Activated naive CD4-positive, alpha-beta T cell treated with anti-CD3 and anti-CD28 coated beads, Interleukin-2, amount 50 U/mL, for 72 hours (primary cell): ENCODE measurements around the gene ZNF563. TPM values are rescaled to one million over a fixed set of nuclear protein-coding genes. Genes with fewer than 3 reads are reported as not detected.
A peak's percentile ranks its signal among the peaks of the same experiment; 100 is the strongest.
"Not testable (repeated sequence)": the region's sequence is repeated elsewhere in the genome, so short reads cannot be mapped to it uniquely, and the experiment has no call there.

Experiments
- ATAC-seq, 2 donors: fragments of 150-1000 bp; cut with Tn5 transposase; 2 replicates each; pipeline ENCODE4 v1.10.0; 2021; ENCODE audit warnings: mild to moderate bottlenecking in 2 of 2, moderate library complexity in 2 of 2
- DNase-seq, 2 donors: peaks; one replicate each; pipeline ENCODE4 v3.0.0; 2021 to 2022; ENCODE audit warnings: low spot score in 2 of 2
- H3K27ac Mint-ChIP-seq, 2 donors: one replicate each; pipeline ENCODE4 v1.8.0; 2022; ENCODE audit warnings: mild to moderate bottlenecking in 2 of 2, mixed read lengths in 2 of 2
- H3K36me3 Mint-ChIP-seq, 2 donors: one replicate each; pipeline ENCODE4 v1.8.0; 2022; ENCODE audit warnings: mixed read lengths in 2 of 2
- H3K9me3 Mint-ChIP-seq, 2 donors: one replicate each; pipeline ENCODE4 v1.8.0; 2022; ENCODE audit warnings: mixed read lengths in 2 of 2
- total RNA-seq, 2 donors: library from RNA; stranded (reverse); gene quantifications; one replicate each; pipeline ENCODE4 v1.2.3, GENCODE V29; 2022

Gene ZNF563
- 10 to 100 TPM in 1 of 2 donors, 1 to 10 TPM in 1; 4.8 to 10.8 TPM for total RNA-seq

DNA sequence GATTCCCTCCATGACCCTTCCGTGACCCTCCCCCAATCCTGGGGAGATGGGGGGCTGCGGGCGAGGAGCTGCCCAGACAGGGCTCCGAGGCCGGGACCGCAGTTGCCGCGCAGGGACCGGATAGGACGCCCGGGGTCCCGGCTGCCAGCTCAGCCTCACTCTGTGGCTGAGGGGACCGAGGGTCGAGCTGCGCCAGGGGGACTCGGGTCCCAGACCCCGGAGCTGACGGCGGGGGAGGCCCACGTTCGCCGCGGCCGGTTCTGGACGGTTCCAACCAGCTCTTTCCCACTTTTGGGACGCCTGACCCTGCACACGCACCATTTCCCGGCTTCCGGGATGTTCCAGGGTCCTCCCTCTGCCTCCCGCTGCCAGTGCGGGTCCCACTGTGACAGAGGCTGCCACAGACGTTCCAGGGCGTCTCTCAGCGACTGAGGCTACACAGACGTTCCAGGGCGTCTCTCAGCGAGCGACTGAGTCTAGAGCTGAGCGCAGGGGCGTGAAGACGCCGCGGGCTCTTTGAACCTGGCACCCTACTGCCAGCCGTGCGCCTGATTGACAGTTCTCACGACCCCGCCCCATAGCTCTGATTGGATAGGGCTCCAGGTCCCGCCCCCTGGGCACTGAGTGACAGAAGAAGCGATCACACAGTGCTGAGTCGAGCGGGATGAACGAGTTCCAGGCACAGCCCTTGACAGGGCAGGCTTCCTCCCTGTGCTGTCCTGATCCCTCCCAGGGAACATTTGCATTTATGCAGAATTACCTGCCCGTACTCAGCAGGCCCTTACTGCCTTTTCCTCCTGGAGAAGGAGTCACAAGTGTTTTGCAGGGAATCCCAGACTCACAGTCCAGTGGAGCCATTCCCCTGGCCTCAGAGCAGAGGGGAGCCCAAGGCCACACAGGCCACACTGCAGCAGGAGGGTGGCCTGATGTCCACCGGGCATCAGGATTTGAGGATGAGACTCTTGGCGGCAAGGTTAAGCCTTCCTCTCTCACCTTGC lies at the start of gene ZNF563:
Gene ZNF563 (minus strand): TSS at position 472 of the 998 bp plus-strand sequence. CDS start 151 bp downstream, at position 321.
- Mint-ChIP-seq H3K27ac (peak within 1 kb of the TSS; percentile 97 to 99), H3K36me3 (peaks cover 11 to 15% of the 10 kb centered on the region in 2 donors), H3K9me3 (peaks cover 0 to 3% of the 10 kb centered on the region in 2 donors)
- ATAC-seq = peak; percentile 85 to 97
- peak; percentile 97 to 98 for DNase-seq

DNA sequence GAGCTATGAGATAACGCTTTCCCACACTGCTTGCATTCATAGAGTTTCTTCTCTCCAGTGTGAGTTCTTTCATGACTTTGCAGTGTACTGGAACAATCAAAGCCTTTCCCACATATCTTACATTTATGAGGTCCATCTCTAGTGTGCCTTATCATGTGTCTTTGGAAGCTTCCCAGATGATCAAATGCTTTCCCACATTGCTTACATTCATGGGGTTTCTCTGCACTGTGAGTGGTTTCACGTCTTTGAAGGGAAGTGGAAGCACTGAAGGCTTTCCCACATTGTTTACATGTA lies 47.0 kb upstream of the ZNF563 start:
- Mint-ChIP-seq H3K27ac (no peak overlapping the region), H3K9me3 (peaks cover 31 to 44% of the 10 kb centered on the region in 2 donors), H3K36me3 (peaks cover 39 to 64% of the 10 kb centered on the region in 2 donors)
- no peak for DNase-seq
- no peak for ATAC-seq

DNA sequence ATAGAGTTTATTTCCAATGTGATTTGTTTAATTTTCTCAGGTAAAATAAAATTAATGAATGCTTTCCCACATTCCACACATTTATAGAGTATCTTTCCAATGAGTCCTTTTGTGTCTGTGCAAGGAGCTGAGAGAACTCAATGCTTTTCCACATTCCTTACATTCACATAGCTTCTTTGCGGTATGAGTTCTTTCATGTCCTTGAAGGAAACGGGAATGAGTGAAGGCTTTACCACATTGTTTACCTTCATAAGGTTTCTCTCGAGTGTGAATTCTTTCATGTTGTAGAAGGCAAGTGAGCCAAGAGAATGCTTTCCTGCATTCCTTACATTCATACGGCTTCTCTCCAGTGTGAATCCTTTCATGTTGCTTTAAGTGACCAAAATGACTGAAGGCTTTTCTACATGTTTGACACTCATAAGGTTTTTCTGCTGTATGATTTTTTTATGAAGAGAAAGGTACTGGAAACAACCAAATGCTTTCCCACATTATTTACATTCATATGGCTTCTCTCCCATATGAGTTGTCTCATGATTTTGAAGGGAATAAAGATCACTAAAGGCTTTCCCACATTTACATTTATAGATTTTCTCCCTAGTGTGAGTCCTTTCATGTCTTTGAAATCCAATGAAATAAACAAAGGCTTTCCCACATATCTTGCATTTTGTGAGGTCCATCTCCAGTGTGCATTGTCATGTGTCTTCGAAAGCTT lies 46.5 kb upstream of the ZNF563 start:
- H3K27ac Mint-ChIP-seq = no peak overlapping the region
- H3K36me3 Mint-ChIP-seq = peaks cover 39 to 60% of the 10 kb centered on the region in 2 donors
- peaks cover 31 to 46% of the 10 kb centered on the region in 2 donors for H3K9me3 Mint-ChIP-seq
- no peak for DNase-seq
- no peak for ATAC-seq

DNA sequence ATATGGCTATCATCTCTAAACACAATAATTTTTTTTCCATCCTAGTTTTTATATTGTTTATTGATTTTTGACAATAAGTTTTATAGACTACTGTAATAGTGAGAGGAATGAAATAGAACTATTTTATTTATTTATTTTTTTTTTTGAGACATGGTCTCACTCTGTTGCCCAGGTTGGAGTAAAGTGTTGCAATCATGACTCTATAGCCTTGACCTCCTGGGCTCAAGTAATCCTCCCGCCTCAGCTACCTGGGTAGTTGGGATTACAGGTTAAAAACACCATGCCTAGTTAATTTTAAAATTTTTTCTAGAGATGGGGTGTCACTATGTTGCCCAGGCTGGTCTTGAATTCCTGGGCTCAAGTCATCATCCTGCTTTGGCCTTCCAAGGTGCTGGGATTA lies 40.6 kb upstream of the ZNF563 start:
- Mint-ChIP-seq H3K27ac (no peak overlapping the region), H3K36me3 (peaks cover 20 to 30% of the 10 kb centered on the region in 2 donors), H3K9me3 (peaks cover 18 to 29% of the 10 kb centered on the region in 2 donors)
- no peak for DNase-seq
- no peak for ATAC-seq

DNA sequence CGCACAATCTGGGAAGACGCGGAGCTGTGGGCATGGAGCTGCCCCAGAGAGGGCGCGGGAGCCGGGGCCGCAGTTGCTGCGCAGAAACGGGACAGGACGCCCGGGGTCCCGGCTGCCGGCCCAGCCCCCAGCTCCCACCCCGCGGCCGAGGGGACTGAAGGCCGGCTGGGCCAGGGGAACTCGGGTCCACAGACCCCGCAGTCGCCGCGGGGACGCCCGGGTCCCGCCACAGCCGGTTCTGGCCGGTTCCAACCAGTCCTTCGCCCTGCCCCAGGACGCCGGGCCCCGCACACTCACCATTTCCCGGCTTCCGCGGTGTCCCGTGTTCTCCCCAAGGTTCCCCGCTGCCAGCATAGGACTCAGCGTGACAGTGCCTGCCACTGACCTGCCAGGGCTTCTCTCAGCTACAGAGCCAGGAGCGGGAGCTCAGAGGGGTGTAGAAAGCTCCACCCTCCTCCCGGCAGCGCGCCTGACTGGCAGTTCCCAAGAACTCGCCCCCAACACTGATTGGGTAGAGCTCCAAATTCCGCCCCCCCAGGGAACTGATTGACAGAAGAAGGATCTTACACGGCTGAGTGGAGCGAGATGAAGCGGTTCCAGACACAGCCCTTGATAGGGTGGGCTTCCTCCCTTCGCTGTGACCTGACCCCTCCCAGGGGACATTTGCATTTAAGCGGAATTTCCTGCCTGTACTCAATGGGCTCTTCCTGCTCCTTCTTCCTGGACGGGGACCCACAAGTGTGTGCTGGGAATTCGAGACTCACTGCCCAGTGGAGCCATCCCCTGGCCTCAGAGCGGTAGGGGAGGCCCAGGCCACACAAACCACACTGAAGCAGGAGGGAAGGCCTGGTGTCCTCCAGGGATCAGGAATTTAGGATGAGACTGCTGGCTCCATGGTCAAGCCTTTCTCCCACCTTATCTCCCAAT lies 32.1 kb upstream of the ZNF563 start, which contains the start of gene ZNF442:
Gene ZNF442 (minus strand): TSS at position 448 of the 927 bp plus-strand sequence. CDS start 2,052 bp downstream, outside the sequence.
- Mint-ChIP-seq H3K36me3 (peaks cover 10 to 18% of the 10 kb centered on the region in 2 donors), H3K27ac (peak within 1 kb of the TSS in 1 of 2 donors; percentile 82), H3K9me3 (peaks cover 0 to 7% of the 10 kb centered on the region in 2 donors)
- peak; percentile 98 to 99 for ATAC-seq
- peak; percentile 81 to 88 for DNase-seq

DNA sequence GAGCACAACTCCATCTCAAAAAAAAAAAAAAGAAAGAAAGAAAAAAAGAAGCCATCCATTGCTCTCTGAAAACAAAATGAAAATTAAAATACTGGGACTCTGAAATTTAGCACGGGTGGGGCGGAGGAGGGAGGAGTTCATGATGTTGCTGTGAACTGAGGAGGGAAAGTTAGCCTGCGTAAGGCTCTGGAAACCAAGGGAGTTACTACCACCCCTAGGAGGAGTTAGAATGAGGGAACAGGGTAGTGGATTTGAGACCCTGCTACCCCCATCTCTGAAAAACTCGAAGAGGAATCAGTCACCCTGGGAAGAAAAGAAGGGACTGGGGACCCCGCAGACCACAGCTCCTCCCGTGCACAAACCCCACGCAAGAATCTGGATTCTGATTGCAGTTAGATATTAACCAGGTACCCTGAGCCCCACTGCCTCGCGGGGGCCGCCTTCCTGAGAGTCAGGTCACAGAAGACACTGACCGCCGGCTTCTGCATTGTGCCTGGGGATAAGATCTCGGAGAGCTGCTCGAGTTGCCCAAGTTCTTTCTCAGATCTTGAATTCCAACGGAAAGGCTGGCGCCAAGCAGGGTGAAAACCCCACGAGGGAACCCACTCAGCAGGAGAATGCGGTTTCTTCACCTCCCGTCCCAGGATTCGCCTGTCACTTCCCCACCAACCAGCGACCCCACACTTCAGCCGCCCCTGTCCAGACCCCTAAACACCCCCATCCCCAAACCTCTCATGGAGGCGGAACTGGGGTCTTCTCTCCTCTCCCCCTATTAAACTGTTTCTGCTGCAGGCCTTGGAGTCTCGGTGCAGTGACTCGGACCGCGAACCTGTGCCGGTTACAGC lies 31.2 kb upstream of the ZNF563 start:
- peaks cover 0 to 7% of the 10 kb centered on the region in 2 donors for H3K9me3 Mint-ChIP-seq
- H3K27ac Mint-ChIP-seq = peak overlapping the region in 1 of 2 donors; percentile 82
- ATAC-seq = no peak
- peaks cover 10 to 18% of the 10 kb centered on the region in 2 donors for H3K36me3 Mint-ChIP-seq
- DNase-seq = peak in 1 of 2 donors; percentile 5

DNA sequence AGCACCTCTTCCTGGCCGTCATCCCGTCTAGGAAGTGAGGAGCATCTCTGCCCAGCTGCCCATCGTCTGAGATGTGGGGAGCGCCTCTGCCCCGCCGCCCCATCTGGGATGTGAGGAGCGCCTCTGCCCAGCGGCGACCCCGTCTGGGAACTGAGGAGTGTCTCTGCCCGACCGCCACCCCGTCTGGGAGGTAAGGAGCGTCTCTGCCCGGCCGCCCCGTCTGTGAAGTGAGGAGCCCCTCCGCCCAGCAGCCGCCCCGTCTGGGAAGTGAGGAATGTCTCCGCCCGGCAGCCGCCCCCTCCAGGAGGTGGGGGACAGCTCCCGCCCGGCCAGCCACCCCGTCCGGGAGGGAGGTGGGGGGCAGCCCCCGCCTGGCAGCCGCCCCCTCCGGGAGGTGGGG lies 28.8 kb upstream of the ZNF563 start:
- H3K9me3 Mint-ChIP-seq = peaks cover 5 to 19% of the 10 kb centered on the region in 2 donors
- not testable (repeated sequence) for H3K27ac Mint-ChIP-seq, DNase-seq

DNA sequence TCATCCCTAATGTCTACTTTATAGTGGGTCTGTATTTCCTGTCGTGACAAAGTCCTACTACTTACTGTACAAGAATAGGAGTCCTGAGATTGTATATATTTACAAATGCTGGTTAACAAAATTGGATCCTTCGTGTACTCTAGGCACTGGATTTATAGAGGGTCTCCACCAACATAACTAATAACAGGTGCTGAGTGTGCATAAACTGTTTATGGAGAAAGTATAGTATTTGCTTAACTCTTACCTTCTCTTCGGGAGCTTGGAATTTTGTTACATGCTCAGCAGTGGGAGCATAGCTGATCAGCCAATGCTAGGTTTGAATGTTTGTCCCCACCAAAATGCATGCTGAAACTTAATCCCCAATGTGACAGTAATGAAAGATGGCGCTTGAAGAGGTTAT lies 19.9 kb upstream of the ZNF563 start:
- ATAC-seq (no peak), DNase-seq (no peak)
- peaks cover 29 to 41% of the 10 kb centered on the region in 2 donors for H3K9me3 Mint-ChIP-seq
- peaks cover 61 to 68% of the 10 kb centered on the region in 2 donors for H3K36me3 Mint-ChIP-seq
- no peak overlapping the region for H3K27ac Mint-ChIP-seq

More for the DNA sequence above, 28.8 kb upstream of the ZNF563 start:
- H3K36me3 Mint-ChIP-seq = peaks cover 20 to 30% of the 10 kb centered on the region in 2 donors
- not testable (repeated sequence) for ATAC-seq

DNA sequence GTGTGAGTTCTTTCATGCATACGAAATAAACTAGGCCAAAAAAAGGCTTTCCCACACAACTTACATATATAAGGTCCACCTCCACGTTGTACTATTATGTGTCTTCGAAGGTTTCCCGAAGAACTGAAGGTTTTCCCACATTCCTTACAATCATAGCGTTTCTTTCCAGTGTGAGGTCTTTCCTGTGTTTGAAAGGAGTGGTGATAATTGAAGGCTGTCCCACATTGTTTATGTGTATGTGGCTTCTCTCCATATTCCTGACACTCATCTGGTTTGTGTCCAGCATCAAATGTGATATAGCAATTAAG lies 17.4 kb upstream of the ZNF563 start:
- Mint-ChIP-seq H3K9me3 (peaks cover 26 to 54% of the 10 kb centered on the region in 2 donors), H3K36me3 (peaks cover 50 to 74% of the 10 kb centered on the region in 2 donors), H3K27ac (no peak overlapping the region)
- DNase-seq = no peak
- no peak for ATAC-seq

DNA sequence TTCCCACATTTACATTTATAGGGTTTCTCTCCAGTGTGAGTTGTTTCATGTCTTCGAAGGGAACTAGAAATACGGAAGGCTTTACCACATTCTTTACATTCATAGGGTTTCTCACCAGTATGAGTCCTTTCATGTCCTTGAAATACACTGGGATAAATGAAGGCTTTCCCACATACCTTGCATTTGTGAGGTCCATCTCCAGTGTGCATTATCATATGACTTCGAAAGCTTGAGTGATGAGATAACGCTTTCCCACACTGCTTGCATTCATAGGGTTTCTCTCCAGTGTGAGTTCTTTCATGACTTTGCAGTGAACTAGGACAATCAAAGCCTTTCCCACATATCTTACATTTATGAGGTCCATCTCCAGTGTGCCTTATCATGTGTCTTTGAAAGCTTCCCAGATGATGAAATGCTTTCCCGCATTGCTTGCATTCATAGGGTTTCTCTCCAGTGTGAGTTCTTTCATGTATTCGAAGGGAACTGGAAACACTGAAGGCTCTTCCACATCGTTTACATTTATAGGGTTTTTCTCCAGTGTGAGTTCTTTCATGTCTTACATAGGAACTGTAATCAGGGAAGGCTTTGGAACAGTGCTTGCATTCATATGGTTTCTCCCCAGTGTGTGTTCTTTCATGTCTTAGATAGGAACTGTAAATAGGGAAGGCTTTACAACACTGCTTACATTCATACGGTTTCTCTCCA lies 16.9 kb upstream of the ZNF563 start:
- Mint-ChIP-seq H3K27ac (no peak overlapping the region), H3K9me3 (peaks cover 26 to 54% of the 10 kb centered on the region in 2 donors), H3K36me3 (peaks cover 50 to 74% of the 10 kb centered on the region in 2 donors)
- DNase-seq = no peak
- no peak for ATAC-seq

DNA sequence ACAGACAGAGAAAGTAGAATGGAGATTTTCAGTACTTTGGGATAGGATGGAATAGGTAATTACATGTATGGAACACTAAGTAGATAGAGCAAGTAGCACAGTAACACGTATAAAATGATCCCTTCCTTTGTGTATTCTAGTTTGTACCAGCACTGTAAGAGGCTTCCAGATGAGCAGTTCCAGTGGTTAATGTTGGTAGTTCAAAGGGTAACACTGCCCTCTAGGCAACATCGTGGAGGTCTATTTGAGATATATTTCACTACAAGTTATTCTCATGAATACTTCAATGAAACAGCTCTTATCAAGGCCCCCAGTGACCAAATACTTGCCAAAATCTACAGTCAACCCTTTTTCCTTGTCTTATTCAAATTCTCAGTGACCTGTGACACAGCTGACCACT lies 13.5 kb upstream of the ZNF563 start:
- DNase-seq = no peak

DNA sequence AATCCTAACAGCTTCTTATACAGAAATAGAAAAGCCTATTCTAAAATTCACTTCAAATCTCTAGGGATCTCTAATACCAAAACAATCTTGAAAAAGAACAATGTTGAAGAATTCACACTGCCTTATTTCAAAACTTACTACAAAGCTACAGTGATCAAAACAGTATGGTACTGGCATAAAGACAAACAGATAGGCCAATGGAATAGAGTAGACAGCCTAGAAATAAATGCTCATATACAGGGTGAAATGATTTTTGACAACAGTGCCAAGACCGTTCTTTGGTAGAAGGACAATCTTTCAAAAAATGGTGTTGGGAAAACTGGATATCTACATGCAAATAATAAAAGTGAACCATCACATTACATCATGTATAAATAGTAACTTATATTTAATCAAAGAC lies 11.8 kb upstream of the ZNF563 start:
- H3K9me3 Mint-ChIP-seq = peaks cover 12 to 41% of the 10 kb centered on the region in 2 donors
- ATAC-seq (no peak), DNase-seq (no peak)
- H3K27ac Mint-ChIP-seq = no peak overlapping the region
- peaks cover 15 to 36% of the 10 kb centered on the region in 2 donors for H3K36me3 Mint-ChIP-seq

More for the DNA sequence above, 13.5 kb upstream of the ZNF563 start:
- H3K36me3 Mint-ChIP-seq = peaks cover 28 to 53% of the 10 kb centered on the region in 2 donors
- no peak overlapping the region for H3K27ac Mint-ChIP-seq
- peak in 1 of 2 donors; percentile 77 for ATAC-seq
- peaks cover 18 to 44% of the 10 kb centered on the region in 2 donors for H3K9me3 Mint-ChIP-seq

DNA sequence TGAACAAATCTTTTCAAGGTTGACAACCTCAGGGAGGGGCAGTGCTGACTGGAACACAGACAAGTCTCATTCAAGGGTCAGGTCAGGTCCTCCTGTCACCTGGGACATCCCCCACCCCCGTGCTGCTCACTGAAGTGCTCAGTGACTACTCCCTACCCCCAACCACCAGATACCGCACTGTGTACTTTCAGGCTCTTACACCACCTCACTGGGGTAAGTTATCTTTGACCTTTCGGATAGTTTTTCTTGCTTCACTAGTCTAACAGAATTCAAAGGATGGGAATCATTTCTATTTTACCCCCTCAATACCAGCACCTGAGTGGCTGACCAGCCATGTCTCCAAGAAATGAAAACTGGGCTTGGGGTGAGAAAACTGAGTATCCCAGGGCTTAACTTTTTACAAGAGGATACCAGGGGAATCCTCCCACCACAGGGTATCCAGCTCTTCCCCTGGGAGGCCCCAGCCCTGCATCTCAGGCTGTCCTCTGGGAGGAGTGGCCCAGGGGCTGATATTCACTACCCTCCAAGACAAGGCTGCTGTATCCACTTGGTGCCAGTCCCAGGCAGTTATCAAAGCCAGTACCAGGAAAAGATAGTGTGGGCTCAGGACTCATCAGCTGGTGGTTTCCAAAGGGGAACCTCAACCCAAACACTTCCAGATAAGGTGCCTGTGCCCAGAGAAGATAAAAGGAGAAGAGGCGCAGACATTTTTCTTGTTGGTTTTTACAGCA lies 2.1 kb downstream of the ZNF563 start:
- ATAC-seq (peak; percentile 70 to 84), DNase-seq (peak; percentile 70 to 87)
- peaks cover 15 to 19% of the 10 kb centered on the region in 2 donors for H3K36me3 Mint-ChIP-seq
- H3K9me3 Mint-ChIP-seq = no peaks in the 10 kb centered on the region
- H3K27ac Mint-ChIP-seq = peak overlapping the region; percentile 44 to 99

DNA sequence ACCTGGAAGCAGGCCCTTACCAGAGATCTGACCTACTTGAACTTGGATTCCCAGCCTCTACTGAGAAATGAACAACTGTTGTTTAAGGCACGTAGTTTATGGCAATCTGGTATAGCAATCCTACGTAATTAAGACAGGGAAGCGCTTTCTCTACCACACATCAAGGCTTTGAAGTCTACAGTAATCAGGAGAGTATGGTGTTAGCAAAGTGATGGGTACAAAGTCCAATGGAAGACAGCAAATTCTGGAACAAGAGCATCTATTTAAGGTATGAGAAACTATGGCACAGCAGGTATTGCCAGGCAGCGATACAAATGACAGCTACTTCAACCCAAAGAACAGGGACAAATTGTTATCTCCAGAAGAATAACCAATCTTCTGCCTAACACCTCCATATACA lies 3.1 kb downstream of the ZNF563 start:
- DNase-seq = no peak
- H3K9me3 Mint-ChIP-seq = peaks cover 0 to 6% of the 10 kb centered on the region in 2 donors
- H3K36me3 Mint-ChIP-seq = peaks cover 15 to 29% of the 10 kb centered on the region in 2 donors
- no peak for ATAC-seq
- H3K27ac Mint-ChIP-seq = peak overlapping the region in 1 of 2 donors; percentile 99
